Skeletal muscle tissue (tissue), 4 donors: ENCODE results near the gene CDH26. TPM values are rescaled to one million over a fixed set of nuclear protein-coding genes. Genes with fewer than 3 reads are reported as not detected.
"Not testable (repeated sequence)": the region's sequence is repeated elsewhere in the genome, so short reads cannot be mapped to it uniquely, and the experiment has no call there.

Source experiments
- H3K27ac ChIP-seq: one replicate; pipeline ENCODE4 v1.7.0; 2013; ENCODE audit warnings: mild to moderate bottlenecking, low read depth, low read length, inconsistent platforms
- H3K27me3 ChIP-seq, 3 donors: one replicate each; pipeline ENCODE4 v1.7.0; 2013; ENCODE audit warnings: low read length in 3 of 3; ENCODE audit not compliant: control insufficient read depth in 3 of 3, insufficient read depth in 3 of 3
- H3K36me3 ChIP-seq, 3 donors: one replicate each; pipeline ENCODE4 v1.7.0; 2013; ENCODE audit warnings: low read length in 3 of 3; ENCODE audit not compliant: control insufficient read depth in 3 of 3, insufficient read depth in 3 of 3
- H3K4me1 ChIP-seq, 3 donors: one replicate each; pipeline ENCODE4 v1.7.0; 2013; ENCODE audit warnings: low read length in 3 of 3, mild to moderate bottlenecking in 3 of 3; ENCODE audit not compliant: control insufficient read depth in 3 of 3, insufficient read depth in 3 of 3
- H3K4me3 ChIP-seq, 3 donors: one replicate each; pipeline ENCODE4 v1.7.0; 2013; ENCODE audit warnings: low read length in 3 of 3
- H3K9ac ChIP-seq, 3 donors: one replicate each; pipeline ENCODE4 v1.7.0; 2013; ENCODE audit warnings: low read length in 3 of 3, mild to moderate bottlenecking in 3 of 3, moderate library complexity in 2 of 3, low read depth in 1 of 3
- H3K9me3 ChIP-seq, 3 donors: one replicate each; pipeline ENCODE4 v1.7.0; 2013; ENCODE audit warnings: low read length in 3 of 3; ENCODE audit not compliant: control insufficient read depth in 3 of 3
- total RNA-seq: library from RNA; depleted of rRNA; stranded (reverse); fragments of >200 nt; gene quantifications from one replicate; pipeline ENCODE4 v1.2.3, GENCODE V29; 2014
- donor health status: Osteomylitis.

The CDH26 gene
- total RNA-seq, 1 donor from 2014 or later = 0.52 TPM

GRCh38 chr20:59949911-59950310, 8.3 kb upstream of the CDH26 start:
- Histone ChIP-seq H3K4me1 (peaks cover 4 to 9% (median 7%) of the 10 kb centered on the region in 3 donors), H3K9ac (no peak overlapping the region), H3K27me3 (no peaks in the 10 kb centered on the region), H3K4me3 (no peak overlapping the region), H3K9me3 (no peaks in the 10 kb centered on the region), H3K27ac (no peak overlapping the region), H3K36me3 (peaks cover 0 to 22% (median 8%) of the 10 kb centered on the region in 3 donors)

GRCh38 chr20:59954718-59955117, 3.5 kb upstream of the CDH26 start:
- peaks cover 10 to 12% (median 10%) of the 10 kb centered on the region in 3 donors for H3K4me1 ChIP-seq
- no peaks in the 10 kb centered on the region for H3K9me3 ChIP-seq
- peak overlapping the region in 1 of 3 donors; percentile 17 for H3K4me3 ChIP-seq
- no peaks in the 10 kb centered on the region for H3K27me3 ChIP-seq
- peaks cover 3 to 13% (median 4%) of the 10 kb centered on the region in 3 donors for H3K36me3 ChIP-seq
- peak overlapping the region; percentile 48 for H3K27ac ChIP-seq
- peak overlapping the region in 2 of 3 donors; percentile 9 to 45 for H3K9ac ChIP-seq

- Histone ChIP-seq H3K4me3 (peak overlapping the region in 1 of 3 donors; percentile 17), H3K4me1 (peaks cover 10 to 12% (median 10%) of the 10 kb centered on the region in 3 donors), H3K27ac (peak overlapping the region; percentile 48), H3K36me3 (peaks cover 3 to 10% (median 4%) of the 10 kb centered on the region in 3 donors), H3K9me3 (no peaks in the 10 kb centered on the region), H3K27me3 (no peaks in the 10 kb centered on the region), H3K9ac (peak overlapping the region in 2 of 3 donors; percentile 9 to 45)
These were observed 3.0 kb upstream of the CDH26 start for GRCh38 chr20:59955131-59955796.

GRCh38 chr20:59957568-59957967, 655 bp upstream of the CDH26 start:
- H3K27ac ChIP-seq, H3K4me3 ChIP-seq, H3K36me3 ChIP-seq, H3K27me3 ChIP-seq, H3K9ac ChIP-seq, H3K9me3 ChIP-seq: not testable (repeated sequence)
- H3K4me1 ChIP-seq = peaks cover 10 to 12% (median 10%) of the 10 kb centered on the region in 3 donors

- no peaks in the 10 kb centered on the region for H3K9me3 ChIP-seq
These were observed 403 bp downstream of the CDH26 start for GRCh38 chr20:59958626-59959025.

GRCh38 chr20:59961423-59961822, 3.2 kb downstream of the CDH26 start:
- Histone ChIP-seq H3K36me3 (peaks cover 0 to 7% (median 3%) of the 10 kb centered on the region in 3 donors), H3K4me3 (no peak overlapping the region), H3K4me1 (no peaks in the 10 kb centered on the region), H3K27ac (no peak overlapping the region), H3K9me3 (no peaks in the 10 kb centered on the region), H3K9ac (no peak overlapping the region), H3K27me3 (no peaks in the 10 kb centered on the region)

More at GRCh38 chr20:59958626-59959025, 403 bp downstream of the CDH26 start:
- H3K27ac ChIP-seq = no peak overlapping the region
- peaks cover 0 to 7% (median 3%) of the 10 kb centered on the region in 3 donors for H3K36me3 ChIP-seq
- H3K9ac ChIP-seq = no peak overlapping the region
- H3K4me3 ChIP-seq = no peak overlapping the region
- peaks cover 10 to 12% (median 10%) of the 10 kb centered on the region in 3 donors for H3K4me1 ChIP-seq
- H3K27me3 ChIP-seq = no peaks in the 10 kb centered on the region

GRCh38 chr20:59962155-59962554, 3.9 kb downstream of the CDH26 start:
- Histone ChIP-seq H3K27ac (no peak overlapping the region), H3K27me3 (no peaks in the 10 kb centered on the region), H3K4me3 (no peak overlapping the region), H3K9me3 (no peaks in the 10 kb centered on the region), H3K4me1 (no peaks in the 10 kb centered on the region), H3K9ac (no peak overlapping the region), H3K36me3 (peaks cover 0 to 7% (median 3%) of the 10 kb centered on the region in 3 donors)

- Histone ChIP-seq H3K27ac (no peak overlapping the region), H3K9me3 (no peaks in the 10 kb centered on the region), H3K4me3 (no peak overlapping the region), H3K27me3 (no peaks in the 10 kb centered on the region), H3K9ac (no peak overlapping the region), H3K36me3 (no peaks in the 10 kb centered on the region), H3K4me1 (no peaks in the 10 kb centered on the region)
These were observed 8.2 kb downstream of the CDH26 start for GRCh38 chr20:59966428-59966827.

- no peaks in the 10 kb centered on the region for H3K9me3 ChIP-seq
- H3K4me1 ChIP-seq = no peaks in the 10 kb centered on the region
- H3K27ac ChIP-seq = no peak overlapping the region
- no peak overlapping the region for H3K4me3 ChIP-seq
- no peaks in the 10 kb centered on the region for H3K27me3 ChIP-seq
- no peaks in the 10 kb centered on the region for H3K36me3 ChIP-seq
- no peak overlapping the region for H3K9ac ChIP-seq
These were observed 13.2 kb downstream of the CDH26 start for GRCh38 chr20:59971428-59971827.

- no peaks in the 10 kb centered on the region for H3K4me1 ChIP-seq
- no peak overlapping the region for H3K27ac ChIP-seq
- H3K27me3 ChIP-seq = no peaks in the 10 kb centered on the region
- no peaks in the 10 kb centered on the region for H3K9me3 ChIP-seq
- H3K4me3 ChIP-seq = no peak overlapping the region
- no peaks in the 10 kb centered on the region for H3K36me3 ChIP-seq
- H3K9ac ChIP-seq = no peak overlapping the region
These were observed 14.0 kb downstream of the CDH26 start for GRCh38 chr20:59972037-59972801.
